ENCODE results near the gene PTPN23. TPM values are rescaled to one million over a fixed set of nuclear protein-coding genes. Genes with fewer than 3 reads are reported as not detected.

The PTPN23 gene
- total and polyA plus RNA-seq, 4 donors, result 20.4 to 52.3 (median 24.2) TPM

DNA sequence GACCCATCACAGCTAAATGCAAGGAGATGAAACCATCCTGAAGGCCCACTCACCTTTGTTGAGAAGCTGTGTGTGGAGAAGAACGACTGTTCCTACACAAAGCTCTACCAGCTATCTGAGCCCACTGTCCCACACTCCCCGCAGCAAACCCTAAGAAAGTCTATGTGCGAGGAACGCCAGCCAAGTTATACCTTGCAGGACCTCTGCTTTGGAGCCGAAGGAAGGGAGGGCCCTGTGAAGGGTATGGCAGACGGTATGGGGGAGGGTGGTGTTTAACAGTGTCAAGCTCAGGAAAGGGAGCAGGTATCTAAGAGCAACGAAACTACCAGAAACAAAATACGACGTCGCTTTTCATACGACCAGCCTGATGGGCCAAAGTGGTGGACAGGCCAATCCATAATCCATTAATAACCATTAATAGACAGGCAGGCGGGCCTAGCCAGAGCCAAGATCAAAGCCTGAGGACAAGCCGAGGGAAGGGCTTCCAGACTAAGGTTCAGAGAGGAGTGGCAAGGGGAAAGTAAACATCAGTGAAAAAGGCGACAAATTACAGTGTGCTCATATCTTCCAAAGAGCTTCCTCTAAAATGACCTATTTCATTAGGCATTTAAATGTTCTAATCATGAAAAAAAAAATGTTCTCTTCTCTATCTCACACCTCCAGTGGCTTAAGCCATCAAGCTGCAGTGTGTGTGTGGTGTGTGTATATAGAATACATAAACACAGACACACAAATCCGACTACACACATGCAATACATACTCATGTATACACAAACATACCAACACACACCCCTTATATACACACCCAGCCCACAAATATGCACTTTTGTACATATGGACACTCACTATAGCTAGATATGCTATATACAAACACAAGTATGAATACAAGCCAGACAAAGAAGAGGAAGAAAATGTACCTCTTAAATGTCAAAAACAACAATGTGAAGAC is 43.9 kb downstream of the PTPN23 start:
- Histone ChIP-seq H3K36me3 (ENCODE audit: control insufficient read depth in 4 of 4, insufficient read depth in 4 of 4, low read length in 4 of 4) (peaks cover 0 to 41% (median 12%) of the 10 kb centered on the region in 4 donors), H3K4me1 (ENCODE audit: control insufficient read depth in 5 of 5, insufficient read depth in 5 of 5, low read length in 5 of 5) (peaks cover 0 to 6% (median 5%) of the 10 kb centered on the region in 5 donors), H3K27ac (ENCODE audit: low read depth in 1 of 2, low read length in 1 of 2) (no peak overlapping the region), H3K9ac (ENCODE audit: insufficient read depth in 1 of 2, low read length in 2 of 2) (no peak overlapping the region), H3K27me3 (ENCODE audit: control insufficient read depth in 3 of 3, insufficient read depth in 3 of 3, low read length in 2 of 3) (no peaks in the 10 kb centered on the region), H3K9me3 (ENCODE audit: control insufficient read depth in 4 of 4, insufficient read depth in 3 of 4, low read length in 3 of 4) (peaks cover 0 to 2% (median 0%) of the 10 kb centered on the region in 4 donors), H3K4me3 (no peak overlapping the region)
- ATAC-seq (ENCODE audit: insufficient read depth, low FRiP score) (no peak), DNase-seq (peak in 2 of 3 donors; percentile 21 to 24)
- WGBS, 2 donors, result 84 to 87% methylated on average over 15 of the region's 15 CpGs
- TF ChIP-seq, protein P1, sequence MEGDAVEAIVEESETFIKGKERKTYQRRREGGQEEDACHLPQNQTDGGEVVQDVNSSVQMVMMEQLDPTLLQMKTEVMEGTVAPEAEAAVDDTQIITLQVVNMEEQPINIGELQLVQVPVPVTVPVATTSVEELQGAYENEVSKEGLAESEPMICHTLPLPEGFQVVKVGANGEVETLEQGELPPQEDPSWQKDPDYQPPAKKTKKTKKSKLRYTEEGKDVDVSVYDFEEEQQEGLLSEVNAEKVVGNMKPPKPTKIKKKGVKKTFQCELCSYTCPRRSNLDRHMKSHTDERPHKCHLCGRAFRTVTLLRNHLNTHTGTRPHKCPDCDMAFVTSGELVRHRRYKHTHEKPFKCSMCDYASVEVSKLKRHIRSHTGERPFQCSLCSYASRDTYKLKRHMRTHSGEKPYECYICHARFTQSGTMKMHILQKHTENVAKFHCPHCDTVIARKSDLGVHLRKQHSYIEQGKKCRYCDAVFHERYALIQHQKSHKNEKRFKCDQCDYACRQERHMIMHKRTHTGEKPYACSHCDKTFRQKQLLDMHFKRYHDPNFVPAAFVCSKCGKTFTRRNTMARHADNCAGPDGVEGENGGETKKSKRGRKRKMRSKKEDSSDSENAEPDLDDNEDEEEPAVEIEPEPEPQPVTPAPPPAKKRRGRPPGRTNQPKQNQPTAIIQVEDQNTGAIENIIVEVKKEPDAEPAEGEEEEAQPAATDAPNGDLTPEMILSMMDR (IDR thresholded peaks at IDR 0.05; ENCODE audit: control extremely low read depth, extremely low read depth), result no peak

DNA sequence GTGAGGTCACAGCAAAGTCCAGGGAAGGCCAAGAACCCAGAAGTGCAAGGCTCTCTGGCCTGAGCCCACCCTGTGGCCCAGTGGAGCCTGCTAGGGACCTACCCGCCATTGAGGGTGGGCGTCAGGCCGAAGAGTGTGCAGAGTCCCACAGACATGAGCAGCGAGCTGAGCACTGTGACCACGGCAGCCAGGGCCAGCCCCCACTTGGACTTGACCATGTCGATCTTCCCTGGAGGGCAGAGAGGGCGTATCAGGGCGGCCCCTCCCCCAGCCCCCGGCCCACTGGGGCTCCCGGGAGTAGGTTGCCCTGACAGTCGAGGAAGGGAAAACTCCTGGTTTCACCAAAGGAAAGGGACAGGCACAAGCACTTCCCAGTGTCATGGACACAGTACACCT is 44.6 kb downstream of the PTPN23 start:
- Histone ChIP-seq H3K9me3 (ENCODE audit: control insufficient read depth in 4 of 4, insufficient read depth in 3 of 4, low read length in 3 of 4) (peaks cover 0 to 2% (median 0%) of the 10 kb centered on the region in 4 donors), H3K9ac (ENCODE audit: insufficient read depth in 1 of 2, low read length in 2 of 2) (no peak overlapping the region), H3K4me1 (ENCODE audit: control insufficient read depth in 5 of 5, insufficient read depth in 5 of 5, low read length in 5 of 5) (peaks cover 0 to 6% (median 5%) of the 10 kb centered on the region in 5 donors), H3K27ac (ENCODE audit: low read depth in 1 of 2, low read length in 1 of 2) (no peak overlapping the region), H3K27me3 (ENCODE audit: control insufficient read depth in 3 of 3, insufficient read depth in 3 of 3, low read length in 2 of 3) (no peaks in the 10 kb centered on the region), H3K36me3 (ENCODE audit: control insufficient read depth in 4 of 4, insufficient read depth in 4 of 4, low read length in 4 of 4) (peaks cover 0 to 35% (median 12%) of the 10 kb centered on the region in 4 donors), H3K4me3 (no peak overlapping the region)
- 93 to 94% methylated on average over 11 of the region's 11 CpGs for WGBS, 2 donors
- no peak for DNase-seq
- ATAC-seq (ENCODE audit: insufficient read depth, low FRiP score), result no peak
- TF ChIP-seq, protein P1 (IDR thresholded peaks at IDR 0.05; ENCODE audit: control extremely low read depth, extremely low read depth), result no peak

DNA sequence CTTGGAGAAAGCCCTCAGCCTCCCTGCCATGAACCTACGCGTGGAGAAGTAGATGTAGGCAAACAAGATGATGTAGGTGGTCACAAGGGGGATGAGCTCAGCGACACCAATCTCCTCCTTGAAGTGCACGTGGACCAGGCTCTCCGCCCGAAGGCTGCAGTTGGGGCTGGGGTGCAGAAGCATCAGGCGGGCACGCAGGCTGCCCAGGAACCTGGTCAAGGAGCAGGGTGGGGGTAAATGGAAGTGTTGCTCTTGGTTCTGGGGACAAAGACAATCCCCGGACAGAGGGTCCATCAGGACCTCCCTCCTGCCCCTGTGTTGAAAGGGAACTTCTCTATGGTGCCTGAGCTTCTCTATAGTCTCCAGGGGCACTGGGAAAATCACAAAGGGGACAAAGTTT is 45.1 kb downstream of the PTPN23 start:
- Histone ChIP-seq H3K36me3 (ENCODE audit: control insufficient read depth in 4 of 4, insufficient read depth in 4 of 4, low read length in 4 of 4) (peaks cover 0 to 38% (median 12%) of the 10 kb centered on the region in 4 donors), H3K4me3 (no peak overlapping the region), H3K9ac (ENCODE audit: insufficient read depth in 1 of 2, low read length in 2 of 2) (no peak overlapping the region), H3K9me3 (ENCODE audit: control insufficient read depth in 4 of 4, insufficient read depth in 3 of 4, low read length in 3 of 4) (peaks cover 0 to 2% (median 0%) of the 10 kb centered on the region in 4 donors), H3K27ac (ENCODE audit: low read depth in 1 of 2, low read length in 1 of 2) (no peak overlapping the region), H3K4me1 (ENCODE audit: control insufficient read depth in 5 of 5, insufficient read depth in 5 of 5, low read length in 5 of 5) (peaks cover 0 to 6% (median 5%) of the 10 kb centered on the region in 5 donors), H3K27me3 (ENCODE audit: control insufficient read depth in 3 of 3, insufficient read depth in 3 of 3, low read length in 2 of 3) (no peaks in the 10 kb centered on the region)
- WGBS, 2 donors, result 93 to 94% methylated on average over 9 of the region's 9 CpGs
- no peak for DNase-seq
- no peak for ATAC-seq (ENCODE audit: insufficient read depth, low FRiP score)
- TF ChIP-seq, protein P1 (IDR thresholded peaks at IDR 0.05; ENCODE audit: control extremely low read depth, extremely low read depth), result no peak
